GM12878 (cell line): Measurements from ENCODE around the gene DENND1A. TPM values are rescaled to one million over a fixed set of nuclear protein-coding genes. Genes with fewer than 3 reads are reported as not detected.
A peak's percentile ranks its signal among the peaks of the same experiment; 100 is the strongest.

Experiments used
- ATAC-seq: fragments of 200-7000 bp; cut with Tn5 transposase; 3 replicates; pipeline ENCODE4 v1.9.1; 2020; ENCODE audit warnings: mild to moderate bottlenecking, moderate library complexity
- BruUV-seq: library from RNA; stranded (reverse); fragments of 400-500 nt; replicated peaks from 2 replicates; lab custom pipeline; 2021; lab: Mats Ljungman, UMichigan
- CTCF ChIA-PET: fragments of 300-600 bp; sonication (Branson Sonifier 250); formaldehyde crosslinking; extraction: SDS; loops from one replicate; lab custom pipeline; 2021; ENCODE audit warnings: inconsistent platforms; lab: Yijun Ruan, JAX
- POLR2A ChIA-PET: fragments of 350-600 bp; formaldehyde crosslinking; extraction: SDS; loops from one replicate; lab custom pipeline; 2021; ENCODE audit warnings: inconsistent platforms; lab: Charles Lee
- RAD21 ChIA-PET: fragments of 300-600 bp; sonication (Branson Sonifier 250); formaldehyde crosslinking; loops from one replicate; lab custom pipeline; 2023; ENCODE audit warnings: antibody characterized with exemption; ENCODE audit not compliant: unreplicated experiment; lab: Charles Lee
- SMC1A ChIA-PET: fragments of 300-600 bp; sonication (Branson Sonifier 250); formaldehyde crosslinking; loops from one replicate; lab custom pipeline; 2023; ENCODE audit not compliant: unreplicated experiment, uncharacterized antibody; lab: Charles Lee
- DNase-seq: peaks from one replicate; pipeline ENCODE4 v3.0.0-alpha.2; 2011; ENCODE audit warnings: low read depth, low spot score
- FAIRE-seq: peaks from 3 replicates; lab custom pipeline; 2011; peaks lifted over from hg19 to GRCh38; lab: Jason Lieb, UNC
- H2AFZ ChIP-seq: 2 replicates; pipeline ENCODE4 v1.6.0; 2011; ENCODE audit warnings: low read depth, low read length, control low read depth; ENCODE audit not compliant: control insufficient read depth
- H3K27ac ChIP-seq: 2 replicates; pipeline ENCODE4 v1.5.1; 2011; ENCODE audit warnings: control low read depth; ENCODE audit not compliant: control insufficient read depth, insufficient read depth
- H3K27me3 ChIP-seq, 2 experiments: replicated peaks in 1 of 2; 2 replicates each; pipeline versions ENCODE4 v1.6.0 to v1.6.1; 2011; ENCODE audit warnings: low read length in 1 of 2; ENCODE audit not compliant: control insufficient read depth in 2 of 2, insufficient read depth in 2 of 2
- H3K36me3 ChIP-seq, 2 experiments: 2 replicates each; pipeline ENCODE4 v1.5.1; 2011; ENCODE audit warnings: low read length in 1 of 2; ENCODE audit not compliant: control insufficient read depth in 2 of 2, insufficient read depth in 2 of 2
- H3K4me1 ChIP-seq: 2 replicates; pipeline ENCODE4 v1.6.1; 2011; ENCODE audit warnings: mild to moderate bottlenecking, low read length, moderate library complexity, mixed read lengths; ENCODE audit not compliant: control insufficient read depth, insufficient read depth
- H3K4me2 ChIP-seq: 2 replicates; pipeline ENCODE4 v1.6.0; 2011; ENCODE audit warnings: control low read depth; ENCODE audit not compliant: control insufficient read depth, insufficient read depth
- H3K4me3 ChIP-seq: fragments of 200-600 bp; sonication (generic); 2 replicates; pipeline ENCODE4 v1.5.1; 2016
- H3K79me2 ChIP-seq: 2 replicates; pipeline ENCODE4 v1.6.0; 2011; ENCODE audit warnings: low read length; ENCODE audit not compliant: control insufficient read depth, insufficient read depth
- H3K9ac ChIP-seq: 2 replicates; pipeline ENCODE4 v1.8.0; 2011; ENCODE audit warnings: low read length, control low read depth, mixed read lengths; ENCODE audit not compliant: control insufficient read depth, insufficient read depth
- H3K9me3 ChIP-seq: replicated peaks from 3 replicates; pipeline ENCODE4 v1.5.1; 2011; ENCODE audit warnings: mild to moderate bottlenecking, low read length; ENCODE audit not compliant: control insufficient read depth, insufficient read depth
- H4K20me1 ChIP-seq: 2 replicates; pipeline ENCODE4 v1.6.0; 2011; ENCODE audit not compliant: control insufficient read depth, insufficient read depth
- BHLHE40 ChIP-seq, 2 experiments: fragments of 450-650 bp in 1 of 2; IDR thresholded peaks; 2 replicates each; pipeline ENCODE4 v1.6.1; 2011 to 2017; ENCODE audit warnings: low read depth in 2 of 2, borderline replicate concordance in 1 of 2, improper control_type of control experiment in 1 of 2, low read length in 1 of 2, mild to moderate bottlenecking in 1 of 2
- CHD4 ChIP-seq: fragments of 200-600 bp; sonication (generic); IDR thresholded peaks from 2 replicates; pipeline ENCODE4 v1.6.1; 2016; ENCODE audit warnings: mild to moderate bottlenecking
- HDAC6 ChIP-seq: fragments of 200-600 bp; sonication (generic); IDR thresholded peaks from one replicate; pipeline ENCODE4 v1.8.0; 2017; ENCODE audit warnings: antibody characterized with exemption; ENCODE audit not compliant: unreplicated experiment
- MAX ChIP-seq: IDR thresholded peaks from 2 replicates; pipeline ENCODE4 v1.6.1; 2012; ENCODE audit warnings: low read depth, low read length, improper control_type of control experiment
- NKRF ChIP-seq: fragments of 450-650 bp; conservative IDR thresholded peaks from 2 replicates; pipeline ENCODE4 v1.6.1; 2017; ENCODE audit warnings: mild to moderate bottlenecking, moderate library complexity
- RCOR1 ChIP-seq: conservative IDR thresholded peaks from 2 replicates; pipeline ENCODE4 v1.6.1; 2012; ENCODE audit warnings: low read depth, low read length, improper control_type of control experiment
- RELA ChIP-seq: fragments of 450-650 bp; IDR thresholded peaks from 2 replicates; pipeline ENCODE4 v1.8.0; 2014; ENCODE audit warnings: borderline replicate concordance; ENCODE audit not compliant: partially characterized antibody
- RELB ChIP-seq: fragments of 450-650 bp; IDR thresholded peaks from 2 replicates; pipeline ENCODE4 v1.6.1; 2017; ENCODE audit warnings: low read depth, mild to moderate bottlenecking, moderate library complexity
- SKIL ChIP-seq: fragments of 450-650 bp; IDR thresholded peaks from 2 replicates; pipeline ENCODE4 v1.6.1; 2017; ENCODE audit warnings: mild to moderate bottlenecking, low read depth, inconsistent platforms; ENCODE audit not compliant: poor library complexity, severe bottlenecking
- SMARCA5 ChIP-seq: fragments of 450-650 bp; IDR thresholded peaks from 2 replicates; pipeline ENCODE4 v1.6.1; 2017; ENCODE audit warnings: mild to moderate bottlenecking
- SRF ChIP-seq, 2 experiments: IDR thresholded peaks; 2 replicates each; pipeline ENCODE4 v1.6.1; 2011; ENCODE audit warnings: low read depth in 2 of 2, low read length in 2 of 2, mild to moderate bottlenecking in 1 of 2, moderate library complexity in 1 of 2
- USF1 ChIP-seq: IDR thresholded peaks from 2 replicates; pipeline ENCODE4 v1.6.1; 2011; ENCODE audit warnings: borderline replicate concordance, low read depth, mild to moderate bottlenecking, moderate library complexity, mixed read lengths, low read length; ENCODE audit not compliant: insufficient read depth; ENCODE audit errors: extremely low read length
- ZBED1 ChIP-seq: IDR thresholded peaks from 2 replicates; pipeline ENCODE4 v1.6.1; 2016; ENCODE audit warnings: borderline replicate concordance
- WGBS: methylation state at CpG from one replicate; pipeline ENCODE4 v1.1.6; 2016; ENCODE audit warnings: low lambda C conversion rate; ENCODE audit not compliant: insufficient replicate concordance, insufficient coverage; ENCODE audit errors: missing lambda C conversion rate; 5-methylcytosine and 5-hydroxymethylcytosine counted together
- in situ Hi-C: fragments of 300-500 bp; cut with MboI; formaldehyde crosslinking; loops from 9 replicates; pipeline ENCODE4 v1.14.3; 2018; ENCODE audit warnings: mixed read lengths
- intact Hi-C: fragments of 100-400 bp; cut with micrococcal nuclease; formaldehyde crosslinking; loops from one replicate; pipeline ENCODE4 v1.14.2; 2022; ENCODE audit not compliant: unreplicated experiment
- polyA plus RNA-seq, 11 experiments: library from polyadenylated mRNA; depleted of rRNA in 4 of 11; unstranded in 6 of 11; stranded (reverse) in 5 of 11; fragments of >200 nt; fragmentation: Nextera tagmentation in 4 of 11; fragmentation: Illumina TruSeq in 1 of 11; extraction: Ambion mirVana in 4 of 11; extraction: Trizol in 1 of 11; gene quantifications; 1 replicate in 1 of 11; 2 replicates in 10 of 11; pipeline versions ENCODE4 v1.2.1 to v1.2.3, GENCODE V29; 2011 to 2016; ENCODE audit warnings: inconsistent platforms in 2 of 11, missing spikeins in 2 of 11, low read depth in 1 of 11
- total RNA-seq, 4 experiments: library from RNA; depleted of rRNA in 3 of 4; stranded (reverse); fragments of >200 nt in 3 of 4; fragmentation: Illumina TruSeq in 1 of 4; extraction: Trizol in 1 of 4; gene quantifications; 2 replicates each; pipeline versions ENCODE4 v1.2.1 to v1.2.3, GENCODE V29; 2013 to 2021

The DENND1A gene
- total and polyA plus RNA-seq, 10 of the 15 experiments (the other 5 are each of a cell fraction or from before 2014, with no cell fraction given), result 14.1 to 48.6 (median 35.2) TPM

- BruUV-seq, result TSS peak; percentile 86
- intact Hi-C loops, result loop anchor here (1.0 to 5.0 kb wide), 4 partner anchors 17 to 162 kb away; partner anchors contain the start of gene STRBP
- DNase-seq (peak; percentile 94), FAIRE-seq (peak; percentile 94), ATAC-seq (peak; percentile 80)
- CTCF ChIA-PET, result interaction anchor here (0.6 to 4.8 kb wide), 16 partner anchors 11 to 530 kb away, joined by 3 to 56 read pairs (median 5); no protein-coding TSS in a partner anchor
- WGBS, result 2% methylated on average over 35 of the region's 35 CpGs
- Histone ChIP-seq H3K79me2 (no peaks in the 10 kb centered on the region), H3K4me2 (peak overlapping the region; percentile 67), H2AFZ (peak overlapping the region; percentile 58), H3K4me3 (peak overlapping the region; percentile 60), H3K36me3 (no peaks in the 10 kb centered on the region), H3K4me1 (peaks cover 90% of the 10 kb centered on the region), H3K27me3 (no peaks in the 10 kb centered on the region), H3K9me3 (no peaks in the 10 kb centered on the region), H3K27ac (peak overlapping the region; percentile 99), H3K9ac (peak overlapping the region; percentile 81), H4K20me1 (no peaks in the 10 kb centered on the region)
- SMC1A ChIA-PET, result interaction anchor here (0.9 to 12.9 kb wide), 14 partner anchors 10 to 244 kb away, joined by 3 to 268 read pairs (median 6); no protein-coding TSS in a partner anchor
- in situ Hi-C loops, result no loop called here
- POLR2A ChIA-PET, result interaction anchor here (0.6 to 4.2 kb wide), 14 partner anchors 9 to 648 kb away, joined by 3 to 35 read pairs (median 4); no protein-coding TSS in a partner anchor
- RAD21 ChIA-PET, result interaction anchor here (0.6 to 7.9 kb wide), 26 partner anchors 10 to 1321 kb away, joined by 3 to 61 read pairs (median 5); no protein-coding TSS in a partner anchor
- no peak; the same call in 1 of the 2 replicates for TF ChIP-seq MAX
- TF ChIP-seq BHLHE40 (IDR thresholded peaks at IDR 0.05; ENCODE audit: borderline replicate concordance in 1 of 2, low read depth in 2 of 2, low read length in 1 of 2), result peak; percentile 66 to 78; a peak in 3 of 4 replicates
- TF ChIP-seq HDAC6, result no peak
- no peak for TF ChIP-seq USF1
- TF ChIP-seq SRF (IDR thresholded peaks at IDR 0.05; ENCODE audit: low read depth in 2 of 2, low read length in 2 of 2), result peak in 1 of 2 experiments; percentile 9; a peak in 1 of 4 replicates
- TF ChIP-seq SMARCA5, result peak; percentile 100
- TF ChIP-seq RELB, result peak; percentile 96
- TF ChIP-seq RCOR1, result peak; percentile 71; the same call in 1 of the 2 replicates
- peak; percentile 15 for TF ChIP-seq RELA
- peak; percentile 13; the same call in 1 of the 2 replicates for TF ChIP-seq CHD4
- TF ChIP-seq NKRF, result peak; percentile 19; the same call in 1 of the 2 replicates
- TF ChIP-seq ZBED1, result no peak; the same call in 1 of the 2 replicates
- TF ChIP-seq SKIL, result peak; percentile 96
Observed at GRCh38 chr9:123338710-123339665, 590.9 kb downstream of the DENND1A start.
